ENCODE measurements around the gene MAP2K4. TPM values are rescaled to one million over a fixed set of nuclear protein-coding genes. Genes with fewer than 3 reads are reported as not detected.

The MAP2K4 gene
- total and polyA plus RNA-seq, 2 of the 4 experiments (the other 2 are of a cell fraction): 14.5 to 32.6 TPM

DNA sequence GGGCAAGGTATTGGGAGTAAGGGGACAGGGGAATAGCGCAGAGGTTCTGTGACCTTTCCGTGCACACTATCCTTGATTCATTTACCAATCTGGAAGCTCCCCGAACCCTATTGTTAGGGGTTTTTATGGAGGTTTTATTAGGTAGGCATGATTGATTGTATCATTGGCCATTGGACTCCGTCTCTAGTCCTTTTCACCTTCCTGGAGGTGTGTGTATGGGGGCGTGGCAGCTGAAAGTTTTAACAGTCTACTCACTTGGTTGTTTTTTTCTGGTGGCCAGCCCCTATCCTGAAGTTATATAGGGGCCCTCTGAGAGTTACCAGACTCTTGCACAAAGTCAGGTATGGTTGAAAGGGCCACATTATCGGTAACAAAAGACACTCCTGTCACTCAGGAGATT lies 23.0 kb downstream of the MAP2K4 start:
- H3K27ac ChIP-seq (ENCODE audit: insufficient read depth, low read length): no peak overlapping the region
- H3K18ac ChIP-seq (ENCODE audit: low read depth, low read length): no peak overlapping the region
- no peak overlapping the region for H3K4ac ChIP-seq (ENCODE audit: low read depth, low read length)
- H3K36me3 ChIP-seq (ENCODE audit: control insufficient read depth, insufficient read depth, low read length): no peaks in the 10 kb centered on the region; the same call in 1 of the 2 replicates
- no peak overlapping the region for H4K91ac ChIP-seq (ENCODE audit: insufficient read depth, low read depth, low read length)
- no peak overlapping the region for H3K4me3 ChIP-seq (ENCODE audit: insufficient read depth, low read depth, low read length)
- H3K14ac ChIP-seq (replicated peaks; ENCODE audit: low read depth, low read length): no peak overlapping the region
- no peak overlapping the region for H3K56ac ChIP-seq (ENCODE audit: extremely low read depth, insufficient read depth, low read length)
- WGBS, 2 experiments (ENCODE audit: extremely low coverage in 2 of 2, insufficient read length in 1 of 2): 89% methylated on average over 3 of the region's 6 CpGs; no CpG with 5 or more reads in 1 of the 2 experiments
- peaks cover 54 to 77% of the 10 kb centered on the region in 2 experiments for H3K79me1 ChIP-seq (ENCODE audit: low read depth in 1 of 2, low read length in 2 of 2)
- H3K4me2 ChIP-seq (ENCODE audit: low read depth, low read length): no peak overlapping the region
- no peak overlapping the region for H2AK5ac ChIP-seq (ENCODE audit: low read depth, low read length)
- H4K8ac ChIP-seq (ENCODE audit: low read depth in 2 of 2, low read length in 2 of 2): no peak overlapping the region
- H3K23ac ChIP-seq (ENCODE audit: low read depth, low read length): no peak overlapping the region
- H2BK20ac ChIP-seq (ENCODE audit: low read depth, low read length): no peak overlapping the region
- no peak overlapping the region for H4K5ac ChIP-seq (ENCODE audit: low read depth, low read length)
- dilution Hi-C loops (cut with HindIII; ENCODE audit: low sequenced_read_pairs, unreplicated experiment) (no loop called here), in situ Hi-C loops (cut with MboI; ENCODE audit: low sequenced_read_pairs) (no loop called here), intact Hi-C loops (cut with micrococcal nuclease) (loop anchor here (5.0 kb wide), 1 partner anchor 64 kb away; no protein-coding TSS in a partner anchor)
- POLR2A ChIA-PET (ENCODE audit: unreplicated experiment): no interaction called here
- no peak overlapping the region for H3K9ac ChIP-seq (ENCODE audit: low read depth, low read length)
- no peaks in the 10 kb centered on the region for H3K9me3 ChIP-seq (ENCODE audit: control insufficient read depth, insufficient read depth, low read length)
- CTCF ChIA-PET: no interaction called here
- H3K27me3 ChIP-seq (ENCODE audit: control insufficient read depth, insufficient read depth, low read length): no peaks in the 10 kb centered on the region
- H3K4me1 ChIP-seq (ENCODE audit: control insufficient read depth, insufficient read depth, low read length): peaks cover 2% of the 10 kb centered on the region; the same call in 1 of the 2 replicates
- H2AK9ac ChIP-seq (replicated peaks; ENCODE audit: low read depth, low read length, poor library complexity): no peak overlapping the region
- no peak overlapping the region for H2AFZ ChIP-seq (replicated peaks; ENCODE audit: low read length, poor library complexity)
- ATAC-seq (ENCODE audit: low read depth) (no peak), DNase-seq (no peak)
- peaks cover 75% of the 10 kb centered on the region for H4K20me1 ChIP-seq (ENCODE audit: insufficient read depth, low read length)
- H2BK120ac ChIP-seq (ENCODE audit: low read depth, low read length): no peak overlapping the region
- H2BK15ac ChIP-seq (ENCODE audit: low read depth, low read length): no peak overlapping the region
- no peak overlapping the region for H2BK5ac ChIP-seq (ENCODE audit: low read depth, low read length, poor library complexity, severe bottlenecking)
- peaks cover 7% of the 10 kb centered on the region for H3K9me1 ChIP-seq (ENCODE audit: insufficient read depth, low read length)
- TF ChIP-seq MAZ (IDR thresholded peaks at IDR 0.05; ENCODE audit: borderline replicate concordance, low read depth, low read length) (no peak), CEBPB (IDR thresholded peaks at IDR 0.05; ENCODE audit: low read depth, low read length) (no peak), CHD1 (IDR thresholded peaks at IDR 0.05; ENCODE audit: low read depth, low read length) (no peak), MAFK (IDR thresholded peaks at IDR 0.05; ENCODE audit: low read depth, low read length) (no peak), FOS (IDR thresholded peaks at IDR 0.05; ENCODE audit: low read depth, low read length) (no peak), POLR2A (IDR thresholded peaks at IDR 0.05; ENCODE audit: low read depth, low read length) (no peak), SMC3 (IDR thresholded peaks at IDR 0.05; ENCODE audit: low read depth, low read length) (no peak)
- TF ChIP-seq, protein P1, sequence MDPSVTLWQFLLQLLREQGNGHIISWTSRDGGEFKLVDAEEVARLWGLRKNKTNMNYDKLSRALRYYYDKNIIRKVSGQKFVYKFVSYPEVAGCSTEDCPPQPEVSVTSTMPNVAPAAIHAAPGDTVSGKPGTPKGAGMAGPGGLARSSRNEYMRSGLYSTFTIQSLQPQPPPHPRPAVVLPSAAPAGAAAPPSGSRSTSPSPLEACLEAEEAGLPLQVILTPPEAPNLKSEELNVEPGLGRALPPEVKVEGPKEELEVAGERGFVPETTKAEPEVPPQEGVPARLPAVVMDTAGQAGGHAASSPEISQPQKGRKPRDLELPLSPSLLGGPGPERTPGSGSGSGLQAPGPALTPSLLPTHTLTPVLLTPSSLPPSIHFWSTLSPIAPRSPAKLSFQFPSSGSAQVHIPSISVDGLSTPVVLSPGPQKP (IDR thresholded peaks at IDR 0.05; ENCODE audit: borderline replicate concordance, low read depth, low read length): no peak
- TF ChIP-seq, protein P2, sequence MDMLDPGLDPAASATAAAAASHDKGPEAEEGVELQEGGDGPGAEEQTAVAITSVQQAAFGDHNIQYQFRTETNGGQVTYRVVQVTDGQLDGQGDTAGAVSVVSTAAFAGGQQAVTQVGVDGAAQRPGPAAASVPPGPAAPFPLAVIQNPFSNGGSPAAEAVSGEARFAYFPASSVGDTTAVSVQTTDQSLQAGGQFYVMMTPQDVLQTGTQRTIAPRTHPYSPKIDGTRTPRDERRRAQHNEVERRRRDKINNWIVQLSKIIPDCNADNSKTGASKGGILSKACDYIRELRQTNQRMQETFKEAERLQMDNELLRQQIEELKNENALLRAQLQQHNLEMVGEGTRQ (IDR thresholded peaks at IDR 0.05; ENCODE audit: low read depth, low read length): no peak
- BruUV-seq (replicated peaks): no TSS peak

Measured in IMR-90 (cell line).